K562 (cell line): Measurements from ENCODE around the gene AFDN. TPM values are rescaled to one million over a fixed set of nuclear protein-coding genes. Genes with fewer than 3 reads are reported as not detected.

ENCODE experiments used
- BCOR ChIP-seq: fragments of 450-650 bp; IDR thresholded peaks from 2 replicates; pipeline ENCODE4 v1.6.1; 2016
- BRF1 ChIP-seq: IDR thresholded peaks from 3 replicates; pipeline ENCODE4 v1.6.1; 2011; ENCODE audit warnings: borderline replicate concordance, mild to moderate bottlenecking; ENCODE audit not compliant: insufficient read length; ENCODE audit errors: extremely low read depth
- CHD1 ChIP-seq: fragments of 200-600 bp; sonication (generic); IDR thresholded peaks from one replicate; pipeline ENCODE4 v1.6.1; 2012; ENCODE audit warnings: mild to moderate bottlenecking, moderate library complexity, low read length, inconsistent platforms
- DIDO1 ChIP-seq: fragments of 450-650 bp; IDR thresholded peaks from 2 replicates; pipeline ENCODE4 v1.6.1; 2016; ENCODE audit warnings: low read depth, missing biosample characterization, missing genetic modification characterization
- DPF2 ChIP-seq: fragments of 450-650 bp; IDR thresholded peaks from 2 replicates; pipeline ENCODE4 v1.6.1; 2016
- PREB ChIP-seq: sonication (generic); formaldehyde crosslinking; IDR thresholded peaks from 2 replicates; pipeline ENCODE4 v1.8.1; 2023; ENCODE audit warnings: mild to moderate bottlenecking, missing genetic modification reagents
- REST ChIP-seq, 2 experiments: fragments of 450-650 bp; formaldehyde crosslinking in 1 of 2; IDR thresholded peaks; 2 replicates each; pipeline versions ENCODE4 v1.4.0 to v1.6.1; 2014 to 2020; ENCODE audit warnings: mild to moderate bottlenecking in 2 of 2, borderline replicate concordance in 1 of 2, low read depth in 1 of 2
- TAL1 ChIP-seq: fragments of 450-650 bp; IDR thresholded peaks from 2 replicates; pipeline ENCODE4 v1.6.1; 2016; ENCODE audit warnings: mild to moderate bottlenecking
- ZNF146 ChIP-seq: IDR thresholded peaks from one replicate; pipeline ENCODE4 v1.6.1; 2018; ENCODE audit warnings: missing compliant biosample characterization; ENCODE audit not compliant: unreplicated experiment
- ZNF23 ChIP-seq: fragments of 250-450 bp; sonication (Bioruptor Pico); IDR thresholded peaks from 2 replicates; pipeline ENCODE4 v1.4.0; 2020; ENCODE audit warnings: mild to moderate bottlenecking
- ZNF316 ChIP-seq: fragments of 450-650 bp; IDR thresholded peaks from 2 replicates; pipeline ENCODE4 v1.6.1; 2016
- ZNF324 ChIP-seq: fragments of 250-450 bp; sonication (Bioruptor Pico); IDR thresholded peaks from 2 replicates; pipeline ENCODE4 v1.4.0; 2020; ENCODE audit warnings: mild to moderate bottlenecking
- polyA plus RNA-seq, 8 experiments: library from polyadenylated mRNA; depleted of rRNA in 4 of 8; stranded (reverse) in 5 of 8; unstranded in 3 of 8; fragments of >200 nt; fragmentation: Nextera tagmentation in 2 of 8; fragmentation: Illumina TruSeq in 1 of 8; extraction: Ambion mirVana in 2 of 8; extraction: Trizol in 1 of 8; gene quantifications; 2 replicates each; pipeline versions ENCODE4 v1.2.1 to v1.2.3, GENCODE V29; 2011 to 2014; ENCODE audit warnings: inconsistent platforms in 1 of 8, missing spikeins in 1 of 8
- total RNA-seq, 7 experiments: library from RNA; depleted of rRNA in 6 of 7; stranded (reverse); fragments of >200 nt in 6 of 7; fragmentation: Illumina TruSeq in 2 of 7; extraction: Trizol in 2 of 7; gene quantifications; 2 replicates each; pipeline versions ENCODE4 v1.2.1 to v1.2.3, GENCODE V29; 2011 to 2021; ENCODE audit warnings: low replicate concordance in 1 of 7

The AFDN gene
- total and polyA plus RNA-seq, 9 of the 15 experiments (the other 6 are each of a cell fraction or from before 2014, with no cell fraction given): 7.2 to 129 (median 105) TPM

- no peak for TF ChIP-seq ZNF146 (CRISPR knock-in tag)
- no peak for TF ChIP-seq CHD1
- no peak for TF ChIP-seq ZNF324 (CRISPR knock-in tag)
- TF ChIP-seq REST (IDR thresholded peaks at IDR 0.05; ENCODE audit: borderline replicate concordance): no peak
- no peak for TF ChIP-seq REST (CRISPR knock-in tag; IDR thresholded peaks at IDR 0.05; ENCODE audit: low read depth)
- no peak for TF ChIP-seq DPF2
- TF ChIP-seq BCOR: peak; percentile 20; the same call in 1 of the 2 replicates
- TF ChIP-seq TAL1: peak; percentile 8; the same call in 1 of the 2 replicates
- TF ChIP-seq ZNF316: no peak
- no peak for TF ChIP-seq BRF1
- TF ChIP-seq PREB (CRISPR knock-in tag): no peak
- no peak for TF ChIP-seq DIDO1
- TF ChIP-seq ZNF23 (CRISPR knock-in tag): no peak
Measured at GRCh38 chr6:167829513-167829912, 2.8 kb downstream of the AFDN start (continued).
